GM13977 (cell line): ENCODE measurements around the gene PSPN.
"Not testable (repeated sequence)": the region's sequence is repeated elsewhere in the genome, so short reads cannot be mapped to it uniquely, and the experiment has no call there.

Source experiments
- DNase-seq: peaks from one replicate; pipeline ENCODE4 v3.0.0; 2012; ENCODE audit warnings: low spot score
- in situ Hi-C: fragments of 300-500 bp; cut with MboI; formaldehyde crosslinking; loops from one replicate; pipeline ENCODE4 v1.12.0; 2022; ENCODE audit warnings: low sequenced_read_pairs, low pct_unique_long_range_greater_than_20kb, mixed read lengths, inconsistent platforms; ENCODE audit not compliant: unreplicated experiment
- TF ChIP-seq, protein P1 (sequence below): IDR thresholded peaks from 2 replicates; pipeline ENCODE4 v1.5.1; 2012; ENCODE audit warnings: mild to moderate bottlenecking, control low read depth; ENCODE audit not compliant: insufficient read depth; ENCODE audit errors: extremely low read depth, missing control alignments

Gene PSPN

DNA sequence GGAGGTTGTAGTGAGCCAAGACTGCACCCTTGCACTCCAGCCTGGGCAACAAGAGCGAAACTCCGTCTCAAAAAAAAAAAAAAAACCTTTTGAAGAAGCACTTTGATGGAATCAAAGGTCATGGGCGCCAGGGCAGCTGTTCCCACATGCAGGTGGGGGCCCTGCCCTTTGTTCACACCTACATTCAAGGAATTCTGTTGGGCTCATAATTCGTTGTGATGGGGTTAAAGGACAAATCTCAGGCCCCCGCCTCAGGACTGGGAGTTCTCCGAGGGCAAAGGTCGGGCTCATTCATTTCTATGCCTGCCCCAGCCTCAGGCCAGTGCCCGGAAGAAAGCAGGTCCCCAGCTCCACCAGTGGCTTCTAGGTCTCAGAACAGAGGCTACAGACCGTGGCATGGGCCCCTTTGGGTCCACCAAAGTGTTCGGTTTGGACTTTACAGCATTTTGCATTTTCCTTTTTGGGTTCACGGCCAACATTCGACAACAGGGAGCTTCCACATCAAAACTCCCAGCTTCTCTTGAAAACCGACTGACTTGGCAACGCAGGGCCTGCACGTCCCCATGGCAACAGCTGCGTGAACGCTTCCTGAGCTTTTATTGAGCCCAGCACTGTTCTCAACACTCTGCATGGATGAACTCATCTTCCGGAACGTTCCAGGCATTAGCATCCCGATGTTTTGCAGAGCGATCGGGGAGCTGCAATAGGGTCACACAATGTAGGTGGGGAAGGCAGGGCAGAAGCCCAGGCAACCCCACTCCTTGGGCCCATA, 27.3 kb upstream of the PSPN start:
- TF ChIP-seq, protein P1, sequence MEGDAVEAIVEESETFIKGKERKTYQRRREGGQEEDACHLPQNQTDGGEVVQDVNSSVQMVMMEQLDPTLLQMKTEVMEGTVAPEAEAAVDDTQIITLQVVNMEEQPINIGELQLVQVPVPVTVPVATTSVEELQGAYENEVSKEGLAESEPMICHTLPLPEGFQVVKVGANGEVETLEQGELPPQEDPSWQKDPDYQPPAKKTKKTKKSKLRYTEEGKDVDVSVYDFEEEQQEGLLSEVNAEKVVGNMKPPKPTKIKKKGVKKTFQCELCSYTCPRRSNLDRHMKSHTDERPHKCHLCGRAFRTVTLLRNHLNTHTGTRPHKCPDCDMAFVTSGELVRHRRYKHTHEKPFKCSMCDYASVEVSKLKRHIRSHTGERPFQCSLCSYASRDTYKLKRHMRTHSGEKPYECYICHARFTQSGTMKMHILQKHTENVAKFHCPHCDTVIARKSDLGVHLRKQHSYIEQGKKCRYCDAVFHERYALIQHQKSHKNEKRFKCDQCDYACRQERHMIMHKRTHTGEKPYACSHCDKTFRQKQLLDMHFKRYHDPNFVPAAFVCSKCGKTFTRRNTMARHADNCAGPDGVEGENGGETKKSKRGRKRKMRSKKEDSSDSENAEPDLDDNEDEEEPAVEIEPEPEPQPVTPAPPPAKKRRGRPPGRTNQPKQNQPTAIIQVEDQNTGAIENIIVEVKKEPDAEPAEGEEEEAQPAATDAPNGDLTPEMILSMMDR: no peak
- in situ Hi-C loops: no loop called here
- no peak for DNase-seq

DNA sequence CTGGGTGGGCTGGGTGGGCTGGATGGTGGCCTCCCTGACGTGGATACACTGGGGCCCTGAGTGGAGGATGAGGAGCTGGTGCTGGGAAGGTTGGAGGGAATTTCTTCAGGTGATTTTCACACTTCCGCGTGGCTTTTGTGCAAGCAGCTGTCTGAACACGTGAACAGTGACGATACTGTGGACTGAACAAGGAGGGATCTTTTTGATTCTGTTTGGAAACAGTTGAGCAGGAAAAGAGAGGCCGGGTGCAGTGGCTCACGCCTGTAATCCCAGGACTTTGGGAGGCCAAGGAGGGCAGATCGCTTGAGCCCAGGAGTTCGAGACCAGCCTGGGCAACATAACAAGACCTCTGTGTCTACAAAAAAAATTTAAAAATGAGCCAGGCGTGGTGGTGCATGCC, 26.3 kb upstream of the PSPN start:
- no peak for DNase-seq
- in situ Hi-C loops: no loop called here
- TF ChIP-seq, protein P1: no peak

DNA sequence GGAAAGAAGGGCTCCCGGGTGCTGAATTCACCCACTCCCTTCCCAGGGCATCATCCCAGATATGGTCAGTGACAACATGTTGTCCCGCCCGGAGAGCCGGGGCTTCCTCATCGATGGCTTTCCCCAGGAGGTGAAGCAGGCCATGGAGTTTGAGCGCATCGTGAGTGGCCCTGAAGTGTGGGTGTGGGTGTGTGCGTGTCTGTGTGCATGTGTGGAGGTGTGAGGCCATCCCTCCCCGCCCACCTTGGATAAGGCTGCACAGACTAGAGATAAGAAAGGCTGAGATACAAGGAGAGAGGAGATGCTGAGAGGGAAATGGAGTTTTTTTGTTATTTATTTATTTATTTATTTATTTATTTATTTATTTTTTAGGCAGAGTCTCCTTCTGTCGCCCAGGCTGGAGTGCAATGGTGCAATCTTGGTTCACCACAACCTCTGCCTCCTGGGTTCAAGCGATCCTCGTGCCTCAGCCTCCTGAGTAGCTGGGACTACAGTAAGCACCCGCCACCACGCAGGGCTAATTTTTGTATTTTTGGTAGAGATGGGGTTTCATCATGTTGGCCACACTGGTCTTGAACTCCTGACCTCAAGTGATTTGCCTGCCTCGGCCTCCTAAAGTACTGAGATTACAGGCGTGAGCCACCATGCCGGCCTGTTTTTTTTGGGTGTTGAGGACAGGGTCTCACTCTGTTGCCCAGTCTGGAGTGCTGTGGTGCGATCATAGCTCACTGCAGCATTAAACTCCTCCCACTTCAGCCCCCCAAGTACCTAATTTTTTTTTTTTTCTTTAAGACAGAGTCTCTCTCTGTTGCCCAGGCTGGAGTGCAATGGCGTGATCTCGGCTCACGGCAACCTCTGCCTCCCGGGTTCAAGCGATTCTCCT, 24.6 kb upstream of the PSPN start:
- in situ Hi-C loops, DNase-seq: not testable (repeated sequence)

DNA sequence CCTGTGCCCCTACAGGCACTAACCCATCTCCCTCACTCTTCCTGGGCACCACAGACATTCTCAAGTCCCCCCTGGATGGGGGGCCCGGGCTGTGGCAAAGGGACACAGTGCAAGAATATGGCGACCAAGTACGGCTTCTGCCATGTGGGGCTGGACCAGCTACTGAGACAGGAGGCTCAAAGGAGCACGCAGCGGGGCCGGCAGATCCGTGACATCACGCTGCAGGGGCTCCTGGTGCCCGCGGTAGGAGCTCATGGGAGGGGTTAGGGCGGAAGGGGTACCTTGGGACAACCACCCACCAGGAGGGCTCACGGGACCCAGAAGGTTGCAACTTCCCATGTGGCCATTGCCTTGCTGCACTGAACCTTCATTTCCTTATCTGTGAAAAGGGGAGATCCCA, 20.6 kb upstream of the PSPN start:
- DNase-seq: no peak
- TF ChIP-seq, protein P1: no peak
- in situ Hi-C loops: no loop called here

DNA sequence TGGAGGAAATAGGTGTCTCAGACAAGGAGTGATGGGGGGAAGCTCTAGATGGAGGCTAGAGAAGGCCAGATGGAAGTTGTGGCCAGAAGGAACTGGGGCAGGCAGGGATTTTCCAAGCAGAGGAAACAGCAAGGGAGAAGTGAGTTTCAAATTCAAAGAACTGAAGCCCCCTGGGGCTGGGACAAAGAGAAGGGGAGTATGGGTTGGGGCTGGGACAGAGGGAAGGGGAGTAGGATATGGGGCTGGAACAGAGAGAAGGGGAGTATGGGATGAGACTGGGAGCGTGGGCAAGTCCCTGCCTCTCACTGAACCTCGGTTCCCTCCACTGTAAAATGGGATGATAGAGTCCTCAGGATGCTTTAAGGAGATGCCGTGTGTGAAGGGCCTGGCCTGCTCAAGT, 19.1 kb upstream of the PSPN start:
- TF ChIP-seq, protein P1: no peak
- in situ Hi-C loops: no loop called here
- no peak for DNase-seq

DNA sequence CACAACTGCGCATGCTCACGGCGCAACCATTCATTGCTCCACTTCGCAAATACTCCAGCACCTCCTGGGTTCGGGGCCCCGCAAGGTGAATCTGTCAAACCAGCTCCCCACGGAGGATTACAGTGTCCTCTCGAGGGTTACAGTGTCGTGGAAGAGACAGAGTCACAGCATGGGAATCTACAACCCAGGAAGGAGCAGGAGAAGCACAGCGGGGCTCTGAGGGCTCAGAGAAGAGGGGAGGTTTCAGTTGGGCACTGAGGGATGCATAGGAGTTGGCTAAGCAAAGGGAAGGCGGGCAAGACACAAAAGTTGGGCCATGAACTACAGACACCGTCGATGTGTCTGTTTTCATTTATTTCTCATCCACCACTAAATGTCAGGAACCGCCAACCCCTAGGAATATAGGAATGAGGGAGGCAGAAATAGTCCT, 18.3 kb upstream of the PSPN start:
- in situ Hi-C loops: no loop called here
- TF ChIP-seq, protein P1: no peak
- no peak for DNase-seq
